Subcutaneous abdominal adipose tissue (tissue), 5 donors: Measurements from ENCODE around the gene DLX6.
A peak's percentile ranks its signal among the peaks of the same experiment; 100 is the strongest.

Source experiments
- H3K27ac ChIP-seq: one replicate; pipeline ENCODE4 v1.7.0; 2013; ENCODE audit warnings: low read depth, mild to moderate bottlenecking, inconsistent platforms, low read length, moderate library complexity
- H3K27me3 ChIP-seq, 5 donors: one replicate each; pipeline ENCODE4 v1.7.0; 2013; ENCODE audit warnings: low read length in 5 of 5, inconsistent platforms in 1 of 5; ENCODE audit not compliant: control insufficient read depth in 5 of 5, insufficient read depth in 4 of 5
- H3K36me3 ChIP-seq, 5 donors: one replicate each; pipeline ENCODE4 v1.7.0; 2013; ENCODE audit warnings: low read length in 5 of 5; ENCODE audit not compliant: control insufficient read depth in 5 of 5, insufficient read depth in 5 of 5
- H3K4me1 ChIP-seq, 5 donors: one replicate each; pipeline ENCODE4 v1.7.0; 2013; ENCODE audit warnings: low read length in 5 of 5, mild to moderate bottlenecking in 3 of 5, moderate library complexity in 1 of 5; ENCODE audit not compliant: control insufficient read depth in 5 of 5, insufficient read depth in 5 of 5
- H3K4me3 ChIP-seq, 5 donors: one replicate each; pipeline ENCODE4 v1.7.0; 2013; ENCODE audit warnings: low read length in 5 of 5, low read depth in 1 of 5
- H3K9ac ChIP-seq, 5 donors: one replicate each; pipeline ENCODE4 v1.7.0; 2013; ENCODE audit warnings: low read length in 5 of 5, mild to moderate bottlenecking in 4 of 5, moderate library complexity in 3 of 5
- H3K9me3 ChIP-seq, 5 donors: one replicate each; pipeline ENCODE4 v1.7.0; 2013; ENCODE audit warnings: low read length in 5 of 5; ENCODE audit not compliant: control insufficient read depth in 5 of 5
- donor health status: healthy.
- donor health status: healthy.
- donor health status: healthy.
- donor health status: healthy.
- donor health status: healthy.

Gene DLX6

GRCh38 chr7:97003262-97004246 lies 1.8 kb upstream of the DLX6 start:
- Histone ChIP-seq H3K27ac (no peak overlapping the region), H3K36me3 (no peaks in the 10 kb centered on the region), H3K27me3 (peaks cover 53 to 89% (median 75%) of the 10 kb centered on the region in 5 donors), H3K9ac (no peak overlapping the region), H3K4me3 (no peak overlapping the region), H3K4me1 (peaks cover 0 to 28% (median 24%) of the 10 kb centered on the region in 5 donors), H3K9me3 (no peaks in the 10 kb centered on the region)

GRCh38 chr7:97004247-97005182 lies 838 bp upstream of the DLX6 start:
- Histone ChIP-seq H3K4me1 (peaks cover 0 to 28% (median 24%) of the 10 kb centered on the region in 5 donors), H3K27me3 (peaks cover 50 to 90% (median 72%) of the 10 kb centered on the region in 5 donors), H3K9me3 (no peaks in the 10 kb centered on the region), H3K27ac (no peak overlapping the region), H3K9ac (no peak overlapping the region), H3K36me3 (no peaks in the 10 kb centered on the region), H3K4me3 (peak overlapping the region in 4 of 5 donors; percentile 27 to 48 (median 41))

- H3K9me3 ChIP-seq = no peaks in the 10 kb centered on the region
- no peak overlapping the region for H3K27ac ChIP-seq
- peak overlapping the region in 4 of 5 donors; percentile 36 to 58 (median 54) for H3K4me3 ChIP-seq
- H3K4me1 ChIP-seq = peaks cover 0 to 28% (median 24%) of the 10 kb centered on the region in 5 donors
- H3K27me3 ChIP-seq = peaks cover 51 to 90% (median 77%) of the 10 kb centered on the region in 5 donors
- no peaks in the 10 kb centered on the region for H3K36me3 ChIP-seq
- no peak overlapping the region for H3K9ac ChIP-seq
Measured at GRCh38 chr7:97006055-97006815, 882 bp downstream of the DLX6 start.

- H3K9me3 ChIP-seq = no peaks in the 10 kb centered on the region
- no peaks in the 10 kb centered on the region for H3K36me3 ChIP-seq
- H3K27me3 ChIP-seq = peaks cover 59 to 90% (median 80%) of the 10 kb centered on the region in 5 donors
- peaks cover 0 to 28% (median 24%) of the 10 kb centered on the region in 5 donors for H3K4me1 ChIP-seq
- no peak overlapping the region for H3K9ac ChIP-seq
- no peak overlapping the region for H3K27ac ChIP-seq
- peak overlapping the region in 2 of 5 donors; percentile 31 to 40 for H3K4me3 ChIP-seq
Measured at GRCh38 chr7:97006816-97007582, 1.6 kb downstream of the DLX6 start.

- Histone ChIP-seq H3K9ac (no peak overlapping the region), H3K4me1 (peaks cover 0 to 28% (median 24%) of the 10 kb centered on the region in 5 donors), H3K36me3 (no peaks in the 10 kb centered on the region), H3K27me3 (peaks cover 55 to 90% (median 80%) of the 10 kb centered on the region in 5 donors), H3K27ac (no peak overlapping the region), H3K9me3 (no peaks in the 10 kb centered on the region), H3K4me3 (no peak overlapping the region)
Measured at GRCh38 chr7:97007583-97007861, 2.2 kb downstream of the DLX6 start.

- no peak overlapping the region for H3K9ac ChIP-seq
- H3K27me3 ChIP-seq = peaks cover 54 to 90% (median 78%) of the 10 kb centered on the region in 5 donors
- H3K36me3 ChIP-seq = no peaks in the 10 kb centered on the region
- H3K4me3 ChIP-seq = no peak overlapping the region
- peaks cover 0 to 28% (median 24%) of the 10 kb centered on the region in 5 donors for H3K4me1 ChIP-seq
- H3K27ac ChIP-seq = no peak overlapping the region
- H3K9me3 ChIP-seq = no peaks in the 10 kb centered on the region
Measured at GRCh38 chr7:97008275-97008917, 3.0 kb downstream of the DLX6 start.

- Histone ChIP-seq H3K36me3 (no peaks in the 10 kb centered on the region), H3K4me1 (peaks cover 0 to 19% (median 16%) of the 10 kb centered on the region in 5 donors), H3K27ac (no peak overlapping the region), H3K4me3 (no peak overlapping the region), H3K9me3 (no peaks in the 10 kb centered on the region), H3K27me3 (peaks cover 45 to 90% (median 74%) of the 10 kb centered on the region in 5 donors), H3K9ac (no peak overlapping the region)
Measured at GRCh38 chr7:97009753-97010732, 4.7 kb downstream of the DLX6 start.

GRCh38 chr7:97011104-97011503 lies 5.8 kb downstream of the DLX6 start:
- H3K4me3 ChIP-seq = no peak overlapping the region
- no peak overlapping the region for H3K27ac ChIP-seq
- peaks cover 0 to 10% (median 9%) of the 10 kb centered on the region in 5 donors for H3K4me1 ChIP-seq
- peaks cover 52 to 96% (median 83%) of the 10 kb centered on the region in 5 donors for H3K27me3 ChIP-seq
- H3K9me3 ChIP-seq = no peaks in the 10 kb centered on the region
- H3K9ac ChIP-seq = no peak overlapping the region
- no peaks in the 10 kb centered on the region for H3K36me3 ChIP-seq
